Measurements from ENCODE around the gene NAA40.

The NAA40 gene

DNA sequence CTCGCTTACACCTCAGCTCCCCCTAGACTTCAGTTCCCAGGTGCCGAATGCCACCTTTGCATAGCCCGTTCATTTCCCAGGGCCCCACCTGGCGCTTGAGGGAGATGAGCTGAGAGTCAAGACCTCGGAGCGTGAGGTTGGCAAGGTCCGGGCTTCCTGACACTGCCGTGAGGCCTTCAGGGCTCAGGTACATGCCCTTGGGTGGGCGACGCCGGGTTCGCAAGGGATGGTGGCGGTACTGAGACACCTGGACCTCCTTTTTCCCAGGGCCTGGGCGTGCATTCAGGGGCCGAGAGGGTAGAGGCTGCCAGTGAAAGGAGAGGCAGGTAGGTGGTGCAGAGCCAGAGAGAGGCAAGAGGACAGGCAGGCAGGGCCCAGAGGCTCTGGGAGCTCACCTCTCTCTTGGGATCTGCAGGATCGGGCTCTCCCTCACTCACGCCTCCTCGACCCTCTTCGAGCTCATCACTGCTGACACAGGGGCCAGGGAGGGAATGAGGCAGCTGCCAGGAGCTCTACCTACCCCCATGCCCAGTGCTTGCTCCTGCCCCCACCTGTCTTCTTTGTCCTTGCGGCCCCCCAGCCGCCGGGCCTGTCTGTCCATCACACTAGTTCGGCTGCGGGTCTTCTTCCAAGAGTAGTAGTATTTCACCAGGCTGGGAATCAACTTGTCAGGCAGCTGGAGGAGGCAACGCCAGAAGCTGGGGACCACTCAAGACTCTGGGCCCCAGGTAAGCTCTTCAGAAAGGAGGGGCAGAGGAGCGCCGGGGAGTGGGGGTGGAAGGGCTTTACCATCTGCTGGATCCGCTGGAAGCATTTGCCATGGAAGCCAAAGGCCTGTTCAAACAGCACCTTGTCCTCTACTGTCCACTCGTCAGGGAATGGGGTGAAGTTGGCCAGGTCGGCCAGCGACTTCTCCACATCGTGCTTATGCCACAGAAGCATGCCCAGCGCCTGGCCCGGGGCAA, 24.7 kb upstream of the NAA40 start:
- DNase-seq (ENCODE audit: low read depth) = no peak

DNA sequence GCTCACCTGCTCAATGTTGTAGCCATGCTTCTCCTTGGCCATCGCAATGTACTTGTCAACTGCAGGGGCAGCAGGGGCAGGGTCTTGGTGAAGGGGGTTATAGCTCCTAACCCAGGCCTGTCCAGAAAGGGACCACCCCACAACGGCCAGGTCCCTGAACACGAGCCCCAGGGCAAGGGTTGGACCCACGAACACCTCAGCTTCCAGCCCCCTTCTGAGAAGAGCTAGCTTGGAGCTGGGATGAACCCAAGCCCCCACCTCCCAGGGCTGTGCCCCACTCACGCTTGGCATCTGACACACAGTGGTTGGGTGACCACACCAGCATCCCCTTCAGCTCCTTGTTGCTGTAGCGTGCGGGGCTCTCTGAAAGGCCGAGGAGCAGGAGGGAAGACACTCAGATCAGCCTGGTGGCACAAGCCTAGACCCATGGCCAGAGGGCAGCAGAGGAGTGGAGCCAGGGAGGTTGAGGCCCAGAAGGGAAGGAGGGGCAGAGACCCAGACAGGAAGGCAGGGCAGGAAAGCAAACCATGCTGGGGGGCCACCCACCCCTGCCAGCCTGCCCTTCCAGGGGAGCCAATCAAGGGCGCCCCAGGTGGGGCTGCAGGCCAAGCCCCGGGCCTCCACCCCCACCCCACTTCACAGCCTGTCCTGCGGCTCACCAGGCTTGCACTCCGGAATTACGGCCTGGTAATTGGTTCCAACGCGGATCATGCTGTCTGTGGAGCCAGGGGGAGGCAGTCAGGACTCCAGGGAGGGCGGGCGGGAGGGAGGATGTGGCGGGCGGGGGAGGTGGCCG, 23.7 kb upstream of the NAA40 start:
- DNase-seq (ENCODE audit: low read depth) = no peak

- no peak for DNase-seq (ENCODE audit: low read depth)
These were observed 22.6 kb upstream of the NAA40 start for GRCh38 chr11:63915961-63916836.

- DNase-seq (ENCODE audit: low read depth) = no peak
These were observed 21.7 kb upstream of the NAA40 start, which contains the start of gene RCOR2 for GRCh38 chr11:63916837-63917691. RCOR2 (minus strand) TSS chr11:63917164; CDS start chr11:63916456, 708 bp downstream.

DNA sequence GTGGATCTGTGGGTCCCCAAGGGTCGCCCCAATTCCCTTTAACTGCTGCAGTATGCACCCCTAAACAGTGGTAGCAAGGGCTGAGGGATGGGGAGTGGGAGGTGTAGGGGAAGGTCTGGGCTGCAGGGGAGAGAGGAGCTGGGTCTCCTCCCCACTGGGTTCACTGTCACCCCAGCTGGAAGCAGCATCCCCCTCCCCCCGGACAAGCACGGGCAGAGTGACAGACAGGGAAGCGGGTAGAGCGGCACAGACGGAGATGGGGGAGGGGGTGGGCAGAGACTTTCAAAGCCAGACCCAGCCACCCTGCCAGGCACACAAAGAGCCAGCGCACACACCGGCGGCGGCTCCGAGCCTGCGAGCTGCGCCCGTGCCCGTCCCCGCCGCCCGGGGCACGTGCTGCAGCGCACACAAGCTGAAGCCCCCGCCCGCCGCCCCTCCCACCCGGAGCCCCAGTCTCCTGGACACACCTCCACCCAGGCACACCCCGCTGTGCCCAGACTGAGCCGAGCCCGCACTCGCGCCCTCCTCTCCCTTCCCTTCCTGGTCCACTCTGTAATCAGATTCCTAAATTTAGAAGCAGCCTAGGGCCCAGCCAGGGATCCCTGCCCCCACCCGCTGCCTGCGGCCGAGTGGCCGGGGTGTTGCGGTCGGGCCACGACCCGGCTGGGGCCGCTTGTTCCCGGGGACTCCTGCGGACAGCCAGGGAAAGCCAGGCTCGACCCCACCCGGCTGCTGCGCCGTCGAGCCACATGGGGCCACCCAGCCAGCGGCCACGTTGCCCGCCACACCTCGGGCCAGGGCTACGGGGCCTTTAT, 20.9 kb upstream of the NAA40 start:
- no peak for DNase-seq (ENCODE audit: low read depth)

DNA sequence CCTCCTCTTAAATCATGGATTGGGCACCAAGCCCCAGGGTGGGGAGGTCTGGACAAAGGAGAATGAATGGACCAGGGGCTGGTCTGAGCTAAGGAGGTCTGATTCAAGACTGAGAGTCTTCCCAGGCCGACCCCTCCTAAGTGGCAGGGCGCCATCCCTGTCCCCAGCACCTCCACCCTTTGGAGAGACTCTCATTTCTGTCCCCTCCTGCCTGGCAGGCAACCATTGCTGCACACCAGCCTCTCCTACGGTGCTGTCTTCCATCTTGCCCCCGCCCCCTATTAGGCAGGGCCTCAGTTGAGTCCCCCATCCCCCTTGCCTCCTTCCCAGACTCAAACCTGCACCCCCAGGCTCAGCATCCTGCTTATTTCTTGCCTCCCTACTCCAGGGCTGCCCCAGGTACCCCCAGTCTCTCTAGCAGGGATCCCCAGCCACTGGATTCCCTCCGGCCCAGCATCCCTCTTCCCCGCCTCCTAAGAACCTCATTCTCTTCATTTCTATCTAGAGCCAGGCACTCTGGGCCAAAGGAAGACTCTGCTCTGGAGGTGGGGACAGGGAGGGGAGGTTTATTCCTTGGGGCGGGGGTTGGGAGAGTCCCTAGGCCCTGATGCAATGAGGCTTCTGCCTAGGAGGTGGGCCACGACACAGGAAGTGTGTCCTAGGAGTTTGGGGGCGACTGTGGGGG, 20.2 kb upstream of the NAA40 start:
- no peak for DNase-seq (ENCODE audit: low read depth)

DNA sequence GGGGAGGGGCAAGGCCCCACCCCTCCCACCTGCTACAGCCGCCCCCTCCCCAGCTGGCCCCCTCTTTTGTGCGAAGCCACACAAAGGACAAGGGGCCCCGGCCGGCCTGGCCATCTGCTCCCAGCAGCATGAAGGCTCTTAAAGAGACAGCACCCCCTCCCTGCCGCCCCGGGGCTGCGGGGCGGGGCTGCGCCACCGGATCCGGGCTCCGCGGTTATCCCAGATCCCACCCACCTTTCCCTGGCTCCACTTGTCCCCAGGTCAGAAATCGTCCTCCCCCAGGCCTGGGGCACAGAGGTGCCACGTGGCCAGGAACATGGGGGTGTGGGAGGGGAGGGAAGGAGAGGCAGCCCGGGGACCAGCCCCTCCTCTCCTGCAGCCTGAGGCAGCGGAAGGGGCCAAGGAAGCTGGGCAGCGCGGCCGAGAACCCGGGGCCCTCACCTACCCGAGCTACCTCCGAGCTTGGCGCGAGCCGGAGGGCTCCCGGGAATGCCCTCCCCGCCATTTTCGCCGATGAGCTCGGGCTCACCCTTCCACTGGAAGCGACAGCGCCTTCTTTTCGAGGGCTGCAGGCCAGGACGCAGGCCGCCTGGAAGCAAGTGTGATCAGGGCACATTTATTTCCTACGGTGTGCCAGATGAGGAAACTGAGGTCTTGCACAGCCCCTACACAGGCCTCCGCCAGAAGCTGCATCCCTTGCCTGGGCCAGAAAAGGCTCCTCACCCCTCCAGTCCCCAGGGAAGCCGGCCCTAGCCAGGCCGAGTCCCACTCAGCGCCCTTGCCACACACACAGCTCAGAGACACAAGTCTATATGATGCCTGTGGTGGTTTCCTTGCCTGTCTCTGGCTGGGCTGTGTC, 19.3 kb upstream of the NAA40 start:
- DNase-seq (ENCODE audit: low read depth) = no peak

DNA sequence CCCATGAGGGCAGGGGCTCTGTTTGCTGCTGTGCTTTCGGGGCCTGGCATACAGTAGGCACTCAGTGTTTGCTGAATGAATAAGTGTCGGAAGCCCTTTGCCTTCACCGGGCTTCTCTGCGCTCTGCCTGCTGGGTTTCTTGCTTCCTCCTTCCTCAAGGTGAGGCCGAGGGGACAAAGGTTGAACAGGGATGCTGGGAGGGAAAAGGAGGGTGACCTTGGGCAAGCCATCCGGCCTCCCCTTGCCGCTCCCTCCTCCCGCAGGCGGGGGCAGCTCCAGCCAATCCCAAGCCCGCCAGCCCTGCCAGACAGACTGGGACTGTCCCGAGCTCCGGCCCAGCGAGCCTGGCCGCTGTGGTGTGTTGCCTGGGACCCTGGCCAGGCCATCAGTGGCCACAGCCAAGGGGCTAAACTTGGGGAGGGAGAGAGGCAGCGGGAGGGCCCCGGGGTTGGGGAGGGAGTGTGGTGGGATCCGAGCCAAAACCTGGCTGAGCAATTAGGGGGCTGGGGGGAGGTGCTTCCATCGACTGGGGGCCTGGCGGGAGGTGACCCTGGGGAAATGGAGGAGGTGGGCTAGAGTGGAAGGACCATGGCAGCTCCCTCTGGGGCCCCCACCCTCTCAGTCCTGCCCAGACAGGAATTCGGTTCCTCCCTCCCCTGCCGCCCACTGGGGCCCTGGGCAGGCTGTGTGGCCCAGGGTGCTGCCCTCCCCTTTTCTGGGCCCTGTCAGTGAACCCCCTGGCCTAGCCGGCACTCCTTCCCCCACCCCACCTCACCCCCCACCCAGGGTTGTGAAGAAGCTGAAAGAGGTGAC, 18.5 kb upstream of the NAA40 start:
- DNase-seq (ENCODE audit: low read depth) = no peak

DNA sequence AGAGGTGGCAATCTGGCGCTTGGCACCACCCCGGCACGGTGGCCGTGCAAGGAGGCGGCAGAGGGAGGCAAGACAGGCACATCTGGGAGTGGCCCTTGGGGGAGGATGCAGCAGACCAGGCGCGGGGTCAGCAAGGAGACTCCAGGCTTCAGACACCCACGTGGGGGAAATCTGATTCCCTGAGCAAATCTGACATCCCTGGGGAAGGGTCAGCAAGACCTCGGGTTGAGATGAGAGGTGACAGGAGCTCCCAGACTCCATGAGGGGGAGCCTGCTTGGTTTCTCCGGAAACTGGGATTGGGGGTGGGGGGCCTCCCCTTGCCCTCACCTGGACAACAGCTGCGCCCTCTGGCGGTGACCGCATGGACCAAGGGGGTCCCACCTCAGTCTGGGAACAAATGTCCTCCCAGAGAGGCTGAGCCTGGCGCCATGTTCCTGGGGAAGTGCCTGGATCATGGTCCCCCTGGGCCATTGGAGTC, 17.8 kb upstream of the NAA40 start:
- DNase-seq (ENCODE audit: low read depth) = no peak

- DNase-seq (ENCODE audit: low read depth) = no peak
These were observed 16.1 kb upstream of the NAA40 start for GRCh38 chr11:63922673-63923192.

DNA sequence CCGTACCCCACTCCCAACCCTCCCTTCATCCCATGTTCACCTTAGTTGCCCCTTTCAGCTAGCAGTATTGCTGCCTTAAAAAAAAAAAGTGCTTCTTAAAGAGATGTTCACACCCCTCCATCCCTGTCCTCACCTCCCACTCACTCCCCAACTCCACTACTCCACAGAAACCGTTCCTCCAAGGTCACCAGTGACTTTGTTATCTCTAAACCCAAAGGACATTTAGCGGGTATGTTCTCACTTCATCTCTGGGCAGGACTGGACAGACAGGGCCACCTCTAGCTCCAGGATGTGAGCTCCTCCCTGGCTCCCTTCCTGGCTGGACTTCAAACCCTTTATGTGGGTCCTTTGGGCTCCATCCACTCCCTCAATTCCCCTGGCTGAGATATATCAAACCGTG, 15.5 kb upstream of the NAA40 start:
- no peak for DNase-seq (ENCODE audit: low read depth)

DNA sequence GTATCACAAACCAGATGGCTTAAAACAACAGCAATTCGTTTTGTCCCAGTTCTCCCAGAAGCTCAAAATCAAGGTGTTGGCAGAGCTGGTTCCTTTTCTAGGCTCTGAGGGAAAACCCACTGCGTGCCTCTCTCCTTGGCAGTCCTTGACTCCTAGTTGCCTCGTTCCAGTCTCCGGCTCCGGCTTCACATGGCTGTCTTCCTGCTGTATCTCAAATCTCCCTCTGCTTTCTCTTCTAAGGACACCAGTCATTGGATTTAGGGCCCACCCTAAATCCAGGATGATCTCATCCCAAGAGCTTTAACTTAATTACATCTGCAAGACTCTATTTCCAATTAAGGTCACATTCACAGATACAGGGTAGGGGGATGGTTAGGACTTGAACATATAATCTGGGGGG, 9.2 kb upstream of the NAA40 start:
- no peak for DNase-seq (ENCODE audit: low read depth)

DNA sequence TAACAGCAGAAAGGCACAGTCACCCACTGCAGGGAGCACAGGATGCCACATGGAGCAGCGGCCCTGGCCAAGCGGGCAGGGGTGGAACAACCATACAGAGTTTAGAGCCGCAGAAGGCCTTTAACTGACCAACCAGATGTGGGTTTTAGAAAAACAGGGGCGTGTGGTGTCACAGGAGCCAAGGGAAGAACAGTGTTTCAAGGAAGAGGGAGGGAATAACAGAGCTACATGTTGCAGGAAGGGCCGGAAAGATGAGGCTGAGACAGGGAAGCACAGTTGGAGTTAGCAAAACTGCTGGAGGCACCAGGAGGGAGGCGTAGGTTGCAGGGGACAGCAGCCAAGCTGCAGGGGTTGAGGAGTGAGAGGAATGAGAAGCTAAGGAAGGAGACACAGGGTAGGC, 7.8 kb upstream of the NAA40 start:
- no peak for DNase-seq (ENCODE audit: low read depth)

DNA sequence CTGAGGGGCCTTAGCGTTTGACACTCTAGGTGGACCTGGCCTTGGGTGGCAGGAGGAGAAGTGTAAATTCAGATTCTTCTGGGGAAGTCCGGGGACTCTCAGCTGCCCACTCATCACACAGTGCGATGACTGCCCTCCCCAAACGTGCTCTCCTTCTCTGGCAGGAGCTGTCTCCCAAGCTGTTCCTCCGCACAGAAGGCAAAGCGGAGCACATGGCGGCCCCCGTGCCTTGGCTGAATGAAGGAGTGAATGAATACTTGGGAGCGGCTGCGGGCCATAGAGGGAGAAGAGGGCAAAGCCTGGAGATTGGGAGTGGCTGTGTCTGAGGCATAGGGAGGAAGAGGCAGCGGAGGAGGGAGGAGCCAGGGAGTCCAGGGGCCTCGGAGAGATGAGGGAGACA, 6.9 kb upstream of the NAA40 start:
- no peak for DNase-seq (ENCODE audit: low read depth)

GRCh38 chr11:63933459-63933858, 5.3 kb upstream of the NAA40 start:
- no peak for DNase-seq (ENCODE audit: low read depth)

DNA sequence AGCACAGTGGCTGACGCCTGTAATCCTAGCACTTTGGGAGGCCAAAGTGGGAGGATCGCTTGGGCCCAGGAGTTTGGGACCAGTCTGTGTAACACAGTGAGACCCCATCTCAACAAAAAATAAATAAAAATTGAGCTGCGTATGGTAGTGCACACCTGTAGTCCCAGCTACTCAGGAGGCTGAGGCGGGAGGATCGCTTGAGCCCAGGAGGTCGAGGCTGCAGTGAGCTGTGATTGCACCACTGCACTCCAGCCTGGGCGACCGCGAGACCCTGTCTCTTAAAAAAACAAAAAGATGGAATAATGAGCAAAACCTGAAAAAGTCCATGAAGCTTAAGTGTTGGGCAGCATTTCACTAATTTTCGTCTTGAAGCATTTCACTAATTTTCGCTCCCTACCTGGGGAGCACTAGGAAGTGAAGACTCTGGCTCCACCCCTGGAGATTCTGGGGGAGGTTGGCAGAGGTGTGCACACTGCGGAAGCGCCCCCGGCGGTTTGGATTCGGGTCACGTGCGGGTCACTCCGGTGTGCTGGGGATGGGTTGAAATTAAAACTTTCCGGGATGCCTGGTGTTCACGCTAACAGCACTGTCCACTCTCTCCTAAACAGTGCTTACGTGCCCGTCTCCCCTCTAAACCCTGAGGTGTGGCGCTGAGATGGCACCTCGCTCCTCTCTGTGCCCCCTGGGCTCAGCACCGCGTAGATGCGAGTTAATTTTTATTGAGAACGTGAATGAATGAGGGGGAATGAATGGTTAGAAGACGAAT, 906 bp upstream of the NAA40 start:
- DNase-seq (ENCODE audit: low read depth) = no peak

Data from HS-27A (cell line).